Mesodermal cell (in vitro differentiated cells): Measurements from ENCODE around the gene CAMK2G.
"Not testable (repeated sequence)": the region's sequence is repeated elsewhere in the genome, so short reads cannot be mapped to it uniquely, and the experiment has no call there.

Experiments used
- H3K27ac ChIP-seq: 2 replicates; pipeline ENCODE4 v1.7.0; 2013; ENCODE audit warnings: mild to moderate bottlenecking, low read depth, low read length, moderate library complexity; ENCODE audit not compliant: severe bottlenecking
- H3K36me3 ChIP-seq: 2 replicates; pipeline ENCODE4 v1.7.1; 2013; ENCODE audit warnings: mild to moderate bottlenecking, low read length, moderate library complexity; ENCODE audit not compliant: control insufficient read depth, insufficient read depth
- H3K4me1 ChIP-seq: one replicate; pipeline ENCODE4 v1.7.1; 2013; ENCODE audit warnings: mild to moderate bottlenecking, low read length; ENCODE audit not compliant: insufficient read depth, control insufficient read depth, poor library complexity, severe bottlenecking
- H3K4me3 ChIP-seq: 2 replicates; pipeline ENCODE4 v1.7.0; 2013; ENCODE audit warnings: low read length, control low read depth, mild to moderate bottlenecking; ENCODE audit not compliant: insufficient read depth, poor library complexity, severe bottlenecking; ENCODE audit errors: extremely low read depth
- H3K9me3 ChIP-seq: 2 replicates; pipeline ENCODE4 v1.7.1; 2013; ENCODE audit warnings: mild to moderate bottlenecking, low read length, moderate library complexity; ENCODE audit not compliant: control insufficient read depth
- WGBS, 2 experiments: methylation state at CpG; one replicate each; pipeline ENCODE4 v1.1.5; 2013; ENCODE audit warnings: missing lambda C conversion rate in 2 of 2; ENCODE audit not compliant: insufficient coverage in 2 of 2; 5-methylcytosine and 5-hydroxymethylcytosine counted together

The CAMK2G gene

GRCh38 chr10:73800560-73801252, 73.6 kb downstream of the CAMK2G start:
- Histone ChIP-seq H3K4me1 (no peaks in the 10 kb centered on the region), H3K4me3 (no peak overlapping the region), H3K36me3 (peaks cover 86% of the 10 kb centered on the region), H3K27ac (no peak overlapping the region), H3K9me3 (no peaks in the 10 kb centered on the region)
- 91 to 96% methylated on average over 13 to 15 of the region's 20 CpGs for WGBS, 2 experiments

GRCh38 chr10:73799899-73800559, 74.3 kb downstream of the CAMK2G start:
- WGBS, 2 experiments, result 93 to 100% methylated on average over 6 to 8 of the region's 9 CpGs
- Histone ChIP-seq H3K4me1 (no peaks in the 10 kb centered on the region), H3K36me3 (peaks cover 88% of the 10 kb centered on the region), H3K27ac (no peak overlapping the region), H3K9me3 (no peaks in the 10 kb centered on the region), H3K4me3 (no peak overlapping the region)

- H3K36me3 ChIP-seq, result peaks cover 90% of the 10 kb centered on the region
- 92 to 96% methylated on average over 7 to 8 of the region's 10 CpGs for WGBS, 2 experiments
- no peaks in the 10 kb centered on the region for H3K9me3 ChIP-seq
- H3K4me1 ChIP-seq, result no peaks in the 10 kb centered on the region
- no peak overlapping the region for H3K27ac ChIP-seq
- no peak overlapping the region for H3K4me3 ChIP-seq
Measured at GRCh38 chr10:73798927-73799560, 75.3 kb downstream of the CAMK2G start.

- Histone ChIP-seq H3K4me3 (no peak overlapping the region), H3K36me3 (peaks cover 95% of the 10 kb centered on the region), H3K9me3 (no peaks in the 10 kb centered on the region), H3K27ac (no peak overlapping the region), H3K4me1 (no peaks in the 10 kb centered on the region)
- 94 to 95% methylated on average over 6 of the region's 6 CpGs for WGBS, 2 experiments
Measured at GRCh38 chr10:73798087-73798486, 76.3 kb downstream of the CAMK2G start.

- 90 to 94% methylated on average over 14 to 18 of the region's 19 CpGs for WGBS, 2 experiments
- H3K36me3 ChIP-seq, result peaks cover 92% of the 10 kb centered on the region
Measured at GRCh38 chr10:73797324-73798025, 76.9 kb downstream of the CAMK2G start.

GRCh38 chr10:73796766-73797165, 77.6 kb downstream of the CAMK2G start:
- WGBS, 2 experiments, result 93 to 97% methylated on average over 3 to 4 of the region's 5 CpGs
- Histone ChIP-seq H3K4me1 (no peaks in the 10 kb centered on the region), H3K36me3 (peaks cover 92% of the 10 kb centered on the region), H3K9me3 (no peaks in the 10 kb centered on the region), H3K4me3 (no peak overlapping the region), H3K27ac (no peak overlapping the region)

More at GRCh38 chr10:73797324-73798025, 76.9 kb downstream of the CAMK2G start:
- Histone ChIP-seq H3K27ac (no peak overlapping the region), H3K9me3 (no peaks in the 10 kb centered on the region), H3K4me1 (no peaks in the 10 kb centered on the region), H3K4me3 (no peak overlapping the region)

- H3K36me3 ChIP-seq, result peaks cover 92% of the 10 kb centered on the region
- H3K4me1 ChIP-seq, H3K27ac ChIP-seq, H3K9me3 ChIP-seq, H3K4me3 ChIP-seq: not testable (repeated sequence)
- WGBS, 2 experiments, result 80 to 90% methylated on average over 2 to 4 of the region's 8 CpGs
Measured at GRCh38 chr10:73796035-73796434, 78.3 kb downstream of the CAMK2G start.

GRCh38 chr10:73795491-73795890, 78.9 kb downstream of the CAMK2G start:
- H3K9me3 ChIP-seq, H3K4me3 ChIP-seq, H3K4me1 ChIP-seq, H3K27ac ChIP-seq: not testable (repeated sequence)
- peaks cover 92% of the 10 kb centered on the region for H3K36me3 ChIP-seq
- 94% methylated on average over 6 to 8 of the region's 10 CpGs for WGBS, 2 experiments

- Histone ChIP-seq H3K4me1 (no peaks in the 10 kb centered on the region), H3K27ac (no peak overlapping the region), H3K9me3 (no peaks in the 10 kb centered on the region), H3K36me3 (peaks cover 92% of the 10 kb centered on the region), H3K4me3 (no peak overlapping the region)
- 97 to 100% methylated on average over 3 to 4 of the region's 5 CpGs for WGBS, 2 experiments
Measured at GRCh38 chr10:73793456-73793855, 80.9 kb downstream of the CAMK2G start.

GRCh38 chr10:73791871-73792400, 82.4 kb downstream of the CAMK2G start:
- H3K36me3 ChIP-seq, result peaks cover 80% of the 10 kb centered on the region
- H3K4me3 ChIP-seq, result no peak overlapping the region
- no peak overlapping the region for H3K27ac ChIP-seq
- H3K4me1 ChIP-seq, result no peaks in the 10 kb centered on the region
- no peaks in the 10 kb centered on the region for H3K9me3 ChIP-seq
- whole genome bisulfite sequencing, 2 experiments, result 93 to 95% methylated on average over 23 to 26 of the region's 26 CpGs
